ENCODE results near the gene TAPBP.

Gene TAPBP

DNA sequence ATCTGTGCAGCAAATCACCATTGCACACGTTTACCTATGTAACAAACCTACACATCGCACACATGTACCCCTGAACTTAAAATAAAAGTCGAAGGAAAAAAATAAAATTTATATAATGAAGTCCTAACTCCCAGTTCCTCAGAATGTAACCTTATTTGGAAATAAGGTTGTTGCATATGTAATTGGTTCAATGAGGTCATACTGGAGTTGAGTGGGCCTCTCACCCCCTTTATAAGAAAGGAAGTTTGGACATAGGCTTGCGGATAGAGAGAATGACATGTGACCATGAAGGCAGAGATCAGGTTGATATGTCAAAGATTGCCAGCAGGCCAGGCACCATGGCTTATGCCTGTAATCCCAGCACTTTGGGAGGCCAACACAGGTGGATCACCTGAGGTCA is 19.8 kb upstream of the TAPBP start:
- no peak overlapping the region for H3K4me3 Mint-ChIP-seq
- peak overlapping the region; percentile 29 for H3K27ac Mint-ChIP-seq
- no peak for DNase-seq
- H3K27me3 Mint-ChIP-seq: no peaks in the 10 kb centered on the region
- H3K36me3 Mint-ChIP-seq (ENCODE audit: low read depth): no peaks in the 10 kb centered on the region
- no peaks in the 10 kb centered on the region for H3K9me3 Mint-ChIP-seq
- H3K4me1 Mint-ChIP-seq (ENCODE audit: low read depth): peaks cover 15% of the 10 kb centered on the region

DNA sequence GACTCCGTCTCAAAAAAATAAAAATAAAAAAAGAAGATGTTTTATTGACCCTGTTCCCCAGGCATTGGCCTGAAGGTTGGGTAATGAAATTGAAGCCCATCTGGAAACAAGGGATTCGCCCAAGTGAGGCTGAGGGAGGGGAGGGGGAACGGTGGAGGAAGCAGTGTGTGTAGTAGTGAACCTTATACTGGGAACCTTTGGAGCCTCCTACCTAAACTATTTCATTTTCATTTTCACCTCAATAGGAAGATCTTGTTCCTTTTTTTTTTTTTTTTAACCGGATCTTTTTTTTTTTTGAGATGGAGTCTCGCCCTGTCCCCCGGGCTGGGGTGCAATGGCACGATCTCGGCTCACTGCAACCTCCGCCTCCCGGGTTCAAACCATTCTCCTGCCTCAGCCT is 16.9 kb upstream of the TAPBP start:
- H3K4me3 Mint-ChIP-seq: no peak overlapping the region
- no peak for DNase-seq
- H3K27me3 Mint-ChIP-seq: no peaks in the 10 kb centered on the region
- no peaks in the 10 kb centered on the region for H3K36me3 Mint-ChIP-seq (ENCODE audit: low read depth)
- H3K27ac Mint-ChIP-seq: no peak overlapping the region
- H3K9me3 Mint-ChIP-seq: no peaks in the 10 kb centered on the region
- peaks cover 15% of the 10 kb centered on the region for H3K4me1 Mint-ChIP-seq (ENCODE audit: low read depth)

DNA sequence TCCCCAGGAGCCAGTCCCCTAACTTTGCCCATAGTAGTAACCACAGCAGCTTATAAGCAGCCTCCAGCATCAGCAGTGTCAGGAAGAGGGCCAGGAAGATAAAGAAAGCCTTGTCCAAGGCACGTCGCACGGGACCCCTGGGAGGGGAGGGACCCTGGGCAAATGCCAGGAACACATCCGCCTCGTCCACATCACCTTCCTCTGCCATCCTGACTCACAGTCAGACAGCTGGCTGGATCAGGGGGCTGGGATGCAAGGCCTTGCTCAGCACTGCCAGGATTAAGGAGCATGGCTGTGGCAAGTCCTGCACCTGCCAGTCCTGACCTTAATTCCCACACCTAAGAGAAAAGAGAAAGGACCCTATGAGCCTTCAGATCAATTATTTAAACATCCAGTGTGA is 15.2 kb upstream of the TAPBP start:
- no peak overlapping the region for H3K27ac Mint-ChIP-seq
- no peaks in the 10 kb centered on the region for H3K36me3 Mint-ChIP-seq (ENCODE audit: low read depth)
- DNase-seq: no peak
- no peaks in the 10 kb centered on the region for H3K27me3 Mint-ChIP-seq
- peaks cover 16% of the 10 kb centered on the region for H3K4me1 Mint-ChIP-seq (ENCODE audit: low read depth)
- H3K9me3 Mint-ChIP-seq: no peaks in the 10 kb centered on the region
- no peak overlapping the region for H3K4me3 Mint-ChIP-seq

DNA sequence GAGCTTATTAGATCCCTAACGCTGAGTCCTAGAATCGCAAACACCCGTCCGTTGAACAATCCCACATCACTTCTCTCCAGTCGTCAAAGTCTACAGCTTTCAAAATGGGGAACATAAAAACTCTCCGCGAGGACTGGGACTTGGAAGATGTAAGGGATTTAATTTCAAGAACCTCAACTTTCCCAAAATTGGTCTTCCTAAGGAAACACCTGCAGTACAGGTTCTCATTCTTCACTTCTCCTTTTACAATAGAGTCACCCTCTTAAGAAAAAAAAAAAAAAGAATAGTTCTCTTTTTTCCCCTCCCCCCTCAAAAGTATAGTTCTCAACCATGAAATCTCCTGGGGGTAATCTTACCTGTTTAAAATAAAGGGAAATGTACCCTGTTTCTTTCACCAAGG is 10.2 kb upstream of the TAPBP start:
- peaks cover 42% of the 10 kb centered on the region for H3K4me1 Mint-ChIP-seq (ENCODE audit: low read depth)
- H3K27me3 Mint-ChIP-seq: no peaks in the 10 kb centered on the region
- H3K9me3 Mint-ChIP-seq: no peaks in the 10 kb centered on the region
- H3K4me3 Mint-ChIP-seq: peak overlapping the region; percentile 92
- peak overlapping the region; percentile 98 for H3K27ac Mint-ChIP-seq
- peaks cover 46% of the 10 kb centered on the region for H3K36me3 Mint-ChIP-seq (ENCODE audit: low read depth)
- no peak for DNase-seq

DNA sequence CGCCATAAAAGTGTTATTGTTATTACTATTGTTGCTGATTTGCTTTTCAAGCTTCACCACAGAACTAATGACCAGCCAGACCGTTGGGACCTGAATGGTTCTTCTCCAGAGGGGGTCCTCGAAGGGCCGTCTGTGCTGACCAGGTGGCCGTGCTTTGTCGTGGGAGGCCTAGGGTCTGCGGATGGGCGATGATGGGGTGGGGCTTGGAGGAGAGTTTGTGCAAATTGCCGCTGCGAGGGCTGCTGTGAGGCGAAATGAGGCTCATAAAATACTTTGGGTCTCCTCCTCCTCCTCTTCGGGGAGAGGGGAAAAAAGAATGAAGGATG is 9.7 kb upstream of the TAPBP start:
- DNase-seq: no peak
- H3K4me3 Mint-ChIP-seq: peak overlapping the region; percentile 92
- H3K27me3 Mint-ChIP-seq: no peaks in the 10 kb centered on the region
- H3K36me3 Mint-ChIP-seq (ENCODE audit: low read depth): peaks cover 52% of the 10 kb centered on the region
- H3K27ac Mint-ChIP-seq: peak overlapping the region; percentile 98
- H3K9me3 Mint-ChIP-seq: no peaks in the 10 kb centered on the region
- H3K4me1 Mint-ChIP-seq (ENCODE audit: low read depth): peaks cover 47% of the 10 kb centered on the region

DNA sequence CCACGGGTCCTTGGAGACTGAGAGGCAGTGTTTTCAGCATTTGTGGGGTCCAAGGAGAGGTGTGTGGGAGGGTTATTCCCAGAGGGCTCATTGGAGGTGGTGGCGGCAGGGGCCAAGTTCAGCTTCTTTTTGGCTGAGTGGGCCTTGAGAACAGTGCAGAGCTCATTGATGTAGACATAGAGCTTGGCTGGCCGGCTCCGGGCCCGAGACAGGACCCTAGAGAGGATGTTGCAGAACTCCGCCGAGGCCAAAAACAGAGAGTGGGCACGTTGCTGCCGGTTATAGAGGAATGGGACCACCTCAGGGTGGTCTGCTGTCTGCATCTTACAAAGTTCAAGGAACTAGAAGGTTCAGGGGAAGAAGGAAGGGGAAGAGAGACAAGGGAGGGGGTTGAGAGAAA is 7.3 kb upstream of the TAPBP start:
- Mint-ChIP-seq H3K36me3 (ENCODE audit: low read depth) (peaks cover 69% of the 10 kb centered on the region), H3K4me1 (ENCODE audit: low read depth) (peaks cover 64% of the 10 kb centered on the region), H3K27ac (peak overlapping the region; percentile 98), H3K9me3 (no peaks in the 10 kb centered on the region), H3K4me3 (peak overlapping the region; percentile 92), H3K27me3 (no peaks in the 10 kb centered on the region)
- no peak for DNase-seq

DNA sequence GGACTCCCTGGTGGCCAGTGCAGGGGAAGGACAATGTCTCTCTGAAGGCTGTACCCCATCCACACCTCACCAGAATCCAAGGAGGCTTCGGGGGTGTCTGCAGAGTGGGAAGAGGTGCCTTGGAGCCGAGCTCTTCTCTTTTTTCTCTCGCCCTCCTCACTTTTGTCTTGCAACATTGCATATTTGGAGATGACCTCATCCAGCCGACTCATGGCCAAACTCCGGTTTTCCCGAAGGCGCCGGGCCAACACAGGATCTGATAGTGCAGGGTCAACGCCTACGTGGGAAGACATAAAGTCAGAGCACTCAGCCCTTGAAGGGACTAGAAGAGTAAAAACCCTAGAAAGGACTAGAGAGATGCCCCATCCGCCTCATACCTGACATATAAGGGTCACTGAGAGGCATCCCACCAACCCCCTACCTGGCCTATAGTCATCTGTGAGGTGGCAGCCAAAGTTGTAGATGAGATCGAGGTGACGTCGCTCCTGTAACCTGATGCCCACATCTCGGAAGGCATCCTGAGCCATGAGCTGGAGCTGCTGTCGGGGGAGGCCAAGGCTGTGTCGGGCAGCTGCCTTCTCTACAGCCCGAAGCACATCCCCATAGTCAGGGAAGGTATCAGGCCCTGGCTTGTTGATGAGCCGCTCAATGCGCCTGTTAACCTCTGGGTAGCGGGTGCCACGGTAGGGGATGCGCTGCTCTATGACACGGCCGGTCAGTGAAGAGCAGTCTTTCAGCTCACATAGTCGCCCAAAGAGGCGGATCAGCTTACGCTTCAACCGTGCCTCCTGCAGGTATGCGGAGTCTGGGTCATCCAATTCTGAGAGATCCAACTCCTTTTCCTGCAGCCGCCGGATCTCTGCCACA is 6.7 kb upstream of the TAPBP start:
- Mint-ChIP-seq H3K27me3 (no peaks in the 10 kb centered on the region), H3K9me3 (no peaks in the 10 kb centered on the region), H3K27ac (peak overlapping the region; percentile 98), H3K4me1 (ENCODE audit: low read depth) (peaks cover 71% of the 10 kb centered on the region), H3K4me3 (peak overlapping the region; percentile 92), H3K36me3 (ENCODE audit: low read depth) (peaks cover 74% of the 10 kb centered on the region)
- DNase-seq: no peak

DNA sequence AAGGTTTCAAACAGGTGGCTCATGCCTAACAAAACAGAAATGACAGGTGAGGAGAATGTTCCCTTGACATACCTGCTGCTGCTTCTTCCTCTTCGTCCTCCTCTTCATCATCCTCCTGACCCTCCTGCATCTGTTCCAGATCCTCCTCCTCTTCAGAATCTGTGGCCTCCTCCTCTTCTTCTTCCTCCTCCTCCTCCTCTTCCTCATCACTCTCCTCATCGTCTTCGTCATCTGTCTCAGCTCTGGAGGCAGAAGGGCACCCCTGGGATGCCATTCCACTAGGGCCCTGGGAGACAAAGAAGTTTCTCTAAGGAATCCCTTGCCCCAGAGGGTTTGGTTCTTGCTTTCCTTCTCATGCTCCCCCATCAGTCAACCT is 6.0 kb upstream of the TAPBP start:
- no peaks in the 10 kb centered on the region for H3K27me3 Mint-ChIP-seq
- H3K9me3 Mint-ChIP-seq: no peaks in the 10 kb centered on the region
- peaks cover 77% of the 10 kb centered on the region for H3K4me1 Mint-ChIP-seq (ENCODE audit: low read depth)
- peak overlapping the region; percentile 98 for H3K27ac Mint-ChIP-seq
- H3K4me3 Mint-ChIP-seq: peak overlapping the region; percentile 90
- peaks cover 74% of the 10 kb centered on the region for H3K36me3 Mint-ChIP-seq (ENCODE audit: low read depth)
- no peak for DNase-seq

DNA sequence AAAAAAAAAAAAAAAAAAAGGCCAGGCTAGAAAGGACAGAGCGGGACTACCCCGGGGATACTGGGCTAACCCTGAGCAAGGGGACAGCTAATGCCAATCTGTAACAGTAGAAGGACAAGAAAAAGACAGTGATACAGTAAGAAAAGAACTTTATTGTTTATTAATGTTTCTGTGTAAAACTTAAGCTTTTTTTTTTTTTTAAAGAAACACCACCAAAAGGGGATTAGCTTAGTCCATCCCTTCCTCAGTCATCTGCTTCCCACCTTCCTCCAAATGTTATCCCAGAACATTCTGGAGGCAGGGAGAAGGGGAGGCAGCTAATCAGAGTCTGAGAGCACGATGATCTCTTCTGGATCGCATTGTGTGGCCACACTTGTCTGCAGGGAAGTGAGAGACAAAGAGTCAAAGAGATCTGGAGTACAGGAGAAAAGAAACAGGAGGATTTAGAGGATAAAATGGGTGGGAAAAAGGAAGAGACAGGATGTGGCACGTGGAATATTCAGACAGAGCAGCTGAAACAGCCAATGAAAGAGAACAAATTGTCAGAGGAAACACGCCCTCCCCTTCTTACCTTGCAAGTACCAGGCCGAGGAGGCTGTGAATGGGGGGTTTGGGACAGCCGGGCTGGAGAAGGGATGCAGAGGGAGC is 4.7 kb upstream of the TAPBP start:
- Mint-ChIP-seq H3K9me3 (no peaks in the 10 kb centered on the region), H3K4me1 (ENCODE audit: low read depth) (peaks cover 74% of the 10 kb centered on the region), H3K27ac (peak overlapping the region; percentile 98), H3K4me3 (peak overlapping the region; percentile 90), H3K36me3 (ENCODE audit: low read depth) (peaks cover 79% of the 10 kb centered on the region), H3K27me3 (no peaks in the 10 kb centered on the region)
- DNase-seq: no peak

DNA sequence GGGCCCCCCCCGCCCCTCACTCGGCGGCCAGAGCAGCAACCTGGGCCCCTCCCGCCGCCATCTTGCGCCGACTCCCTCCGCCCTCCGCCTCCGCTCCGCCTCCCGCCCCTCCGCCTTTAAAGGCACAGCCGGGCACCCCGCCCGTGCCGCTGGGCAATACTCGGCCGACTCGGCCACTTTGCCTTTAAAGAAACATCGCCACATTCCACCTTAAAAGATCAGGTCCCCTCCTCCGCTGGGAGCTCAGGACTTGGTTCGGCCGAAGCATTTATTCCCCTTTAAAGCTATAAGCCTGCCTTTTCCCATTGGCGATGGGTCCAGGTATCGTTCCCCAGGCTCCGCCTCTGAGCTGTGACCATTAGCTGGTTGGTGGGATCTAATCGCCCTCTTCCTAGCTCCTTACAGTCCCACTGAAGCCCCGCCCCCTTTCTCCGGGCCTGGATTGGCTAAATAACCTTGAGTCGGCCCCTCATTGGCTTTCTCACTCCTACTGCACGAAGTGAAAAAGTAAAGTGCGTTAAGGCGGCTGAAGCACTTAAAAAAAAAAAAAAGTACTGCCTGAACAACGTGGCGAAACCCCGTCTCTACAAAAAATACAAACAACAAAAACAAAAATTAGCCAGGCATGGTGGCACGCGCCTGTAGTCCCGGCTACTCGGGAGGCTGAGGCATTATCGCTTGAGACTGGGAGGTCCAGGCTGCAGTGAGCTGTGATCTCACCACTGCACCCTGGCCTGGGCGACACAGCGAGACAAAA is 4.0 kb upstream of the TAPBP start, which contains the start of gene ZBTB22:
Gene ZBTB22 (minus strand): TSS at position 76 of the 757 bp plus-strand sequence. CDS start 828 bp downstream, outside the sequence.
- H3K9me3 Mint-ChIP-seq: no peaks in the 10 kb centered on the region
- DNase-seq: peak; percentile 96
- peak within 1 kb of the TSS; percentile 98 for H3K27ac Mint-ChIP-seq
- H3K36me3 Mint-ChIP-seq (ENCODE audit: low read depth): peaks cover 79% of the 10 kb centered on the region
- no peaks in the 10 kb centered on the region for H3K27me3 Mint-ChIP-seq
- H3K4me1 Mint-ChIP-seq (ENCODE audit: low read depth): peaks cover 72% of the 10 kb centered on the region
- peak within 1 kb of the TSS; percentile 99 for H3K4me3 Mint-ChIP-seq

DNA sequence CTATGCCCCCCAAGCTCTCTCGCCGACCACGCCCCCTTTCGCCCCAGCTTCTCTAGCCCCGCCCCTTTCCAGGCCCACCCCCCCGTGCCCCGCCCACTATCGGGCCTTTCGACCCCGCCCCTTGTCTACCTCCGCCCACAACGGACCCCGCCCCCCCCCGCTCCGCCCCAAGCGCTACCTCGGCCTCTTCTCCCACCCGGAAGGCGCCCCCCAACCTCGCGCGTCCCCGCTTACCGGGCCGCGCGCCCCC is 3.5 kb upstream of the TAPBP start:
- Mint-ChIP-seq H3K9me3 (no peaks in the 10 kb centered on the region), H3K27ac (peak overlapping the region; percentile 84), H3K4me3 (peak overlapping the region; percentile 99), H3K36me3 (ENCODE audit: low read depth) (peaks cover 79% of the 10 kb centered on the region), H3K27me3 (no peaks in the 10 kb centered on the region), H3K4me1 (ENCODE audit: low read depth) (peaks cover 75% of the 10 kb centered on the region)
- DNase-seq: no peak

DNA sequence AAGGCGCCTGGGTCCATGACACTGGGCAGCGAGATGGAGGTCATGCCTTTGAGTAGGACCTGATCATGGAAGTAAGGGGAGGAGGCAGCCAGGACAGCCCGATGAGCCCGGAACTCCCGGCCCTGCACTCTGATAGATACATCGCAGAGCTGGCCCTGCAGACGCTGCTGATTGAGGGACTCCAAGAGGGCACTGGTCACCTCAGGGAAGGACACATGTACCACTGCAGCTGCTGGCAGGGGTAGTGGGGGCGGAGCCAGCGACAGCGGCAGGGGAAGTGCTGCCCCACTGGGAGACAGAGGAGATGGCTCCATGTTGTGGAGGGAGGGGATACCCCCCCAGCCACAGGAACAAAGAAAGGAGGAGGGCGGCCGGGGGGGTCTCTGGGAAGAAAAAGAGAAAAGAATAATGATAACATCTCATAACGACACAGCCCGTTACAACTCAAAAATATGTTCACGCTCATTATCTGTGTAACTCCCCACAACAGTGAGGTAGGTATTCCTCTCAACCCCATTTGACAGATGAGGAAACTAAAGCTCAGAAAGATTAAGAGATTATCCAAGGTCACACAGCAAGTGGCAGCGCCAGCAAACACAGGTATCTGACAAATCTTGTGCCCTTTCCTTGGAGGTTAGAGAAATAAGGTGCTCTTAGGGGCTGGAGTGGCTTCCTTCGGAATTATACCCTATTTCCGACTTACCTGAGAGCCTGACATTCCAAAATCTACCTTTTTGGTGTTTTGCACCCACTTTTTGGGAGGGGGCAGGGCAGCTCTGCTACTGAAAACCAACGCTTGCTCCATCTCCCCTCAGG is 2.9 kb upstream of the TAPBP start:
- Mint-ChIP-seq H3K27ac (peak overlapping the region; percentile 84), H3K36me3 (ENCODE audit: low read depth) (peaks cover 79% of the 10 kb centered on the region), H3K27me3 (no peaks in the 10 kb centered on the region), H3K4me1 (ENCODE audit: low read depth) (peaks cover 77% of the 10 kb centered on the region), H3K4me3 (peak overlapping the region; percentile 99), H3K9me3 (no peaks in the 10 kb centered on the region)
- no peak for DNase-seq

DNA sequence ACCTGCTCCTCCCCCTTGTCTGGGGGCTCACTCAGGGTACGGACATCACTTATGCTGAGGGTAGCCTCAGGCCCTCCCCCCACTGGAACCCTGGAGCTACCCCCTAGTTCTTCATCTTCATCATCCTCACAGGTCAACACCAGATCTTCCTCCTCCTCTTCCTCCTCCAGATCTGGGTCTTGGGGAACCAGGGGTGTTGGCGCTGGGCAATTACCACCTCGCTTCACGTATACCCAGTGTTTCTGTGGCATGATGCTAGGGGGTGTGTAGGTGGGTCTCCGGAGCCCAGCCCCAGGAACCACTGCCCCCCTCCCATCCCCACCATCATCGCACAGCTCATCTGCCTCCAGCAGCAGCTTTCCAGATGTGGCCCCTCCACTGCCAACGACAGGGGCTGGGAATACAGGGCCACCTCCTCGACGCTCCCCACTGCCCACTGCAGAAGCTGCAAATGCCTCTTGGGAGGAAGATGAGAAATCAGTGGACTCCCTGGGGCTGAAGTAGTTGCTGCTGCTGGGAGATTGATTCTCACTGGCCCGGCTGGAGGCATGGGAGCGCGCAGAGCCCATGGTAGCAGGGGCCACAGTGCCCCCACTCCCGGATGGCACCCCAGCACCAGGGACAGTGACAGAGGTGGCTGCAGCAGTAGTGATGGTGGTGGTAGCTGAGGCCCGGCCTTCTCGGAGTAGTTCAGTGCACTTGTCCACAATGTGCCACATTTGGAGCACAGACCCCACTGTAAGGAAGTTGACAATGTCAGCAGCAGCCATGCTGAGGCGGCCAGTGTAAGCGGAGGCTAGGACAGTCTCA is 2.1 kb upstream of the TAPBP start:
- Mint-ChIP-seq H3K36me3 (ENCODE audit: low read depth) (peaks cover 77% of the 10 kb centered on the region), H3K4me1 (ENCODE audit: low read depth) (peaks cover 74% of the 10 kb centered on the region), H3K9me3 (no peaks in the 10 kb centered on the region), H3K27ac (peak overlapping the region; percentile 84), H3K27me3 (no peaks in the 10 kb centered on the region), H3K4me3 (peak overlapping the region; percentile 99)
- no peak for DNase-seq
